ENCODE results near the gene HOXA9. TPM values are rescaled to one million over a fixed set of nuclear protein-coding genes. Genes with fewer than 3 reads are reported as not detected.

HOXA9 gene
- total and polyA plus RNA-seq, 4 donors, result 1.5 to 20.4 (median 6.2) TPM

DNA sequence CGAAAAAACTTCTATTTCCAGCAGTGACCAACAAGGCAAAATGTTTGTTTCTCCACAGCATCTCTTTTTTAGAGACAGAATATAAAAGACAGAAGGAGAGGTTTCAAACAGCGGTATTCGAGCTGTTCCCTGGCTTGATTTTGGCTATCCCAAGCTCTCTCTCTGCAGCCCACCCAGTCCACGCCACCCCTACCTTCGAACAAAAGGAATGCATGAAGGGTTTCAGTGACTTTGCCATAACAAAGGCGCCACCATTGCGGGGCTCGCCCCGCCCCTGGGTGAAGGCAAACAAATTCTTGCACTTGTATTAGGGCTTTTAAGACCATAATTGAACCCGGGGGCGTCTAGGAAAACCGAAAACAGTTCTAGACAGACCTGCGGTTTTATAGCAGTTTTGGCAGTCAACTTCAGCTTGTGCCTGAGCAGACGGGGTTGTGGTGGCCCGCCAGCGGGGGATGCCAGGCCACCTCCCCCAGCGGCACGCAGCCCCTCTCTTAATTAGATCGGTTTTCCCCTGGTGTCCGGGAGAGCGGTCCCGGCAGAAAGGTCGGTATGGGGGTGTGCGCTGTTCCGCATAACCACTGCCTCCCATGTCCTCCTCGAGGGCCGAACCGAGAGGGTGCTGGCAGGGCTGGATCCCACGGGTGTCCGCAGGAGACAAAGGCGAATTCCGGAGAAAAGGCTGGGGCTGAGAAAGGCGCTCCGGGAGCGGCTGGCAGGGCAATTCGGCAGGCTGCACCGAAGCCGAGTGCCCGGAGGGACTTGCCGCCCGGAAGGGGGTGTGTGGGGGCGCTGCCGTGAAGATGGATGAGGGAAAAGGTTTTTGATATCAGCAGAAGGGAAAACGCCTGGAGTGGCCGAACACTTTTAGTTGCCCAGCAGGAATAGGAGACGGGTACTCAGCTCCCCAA lies 22.4 kb upstream of the HOXA9 start:
- 2% methylated on average over 45 of the region's 46 CpGs for WGBS (ENCODE audit: insufficient coverage)
- no peaks in the 10 kb centered on the region for H3K9me3 ChIP-seq (ENCODE audit: control insufficient read depth, insufficient read depth, low read length)
- peak overlapping the region; percentile 24 for H3K4me3 ChIP-seq (ENCODE audit: low read depth, low read length)
- H3K27me3 ChIP-seq (ENCODE audit: control insufficient read depth, insufficient read depth, low read length), result peaks cover 100% of the 10 kb centered on the region
- H3K4me1 ChIP-seq (ENCODE audit: control insufficient read depth, insufficient read depth, low read length), result peaks cover 67% of the 10 kb centered on the region
- no peaks in the 10 kb centered on the region for H3K36me3 ChIP-seq (ENCODE audit: control insufficient read depth, insufficient read depth, low read length)
- H3K27ac ChIP-seq (ENCODE audit: low read depth, low read length), result peak overlapping the region; percentile 57
- DNase-seq (ENCODE audit: low read depth in 4 of 6, low spot score in 6 of 6), result no peak

GRCh38 chr7:27186668-27187474 lies 21.5 kb upstream of the HOXA9 start:
- H3K4me3 ChIP-seq (ENCODE audit: low read depth, low read length), result peak overlapping the region; percentile 53
- peak overlapping the region; percentile 83 for H3K27ac ChIP-seq (ENCODE audit: low read depth, low read length)
- 33% methylated on average over 1 of the region's 4 CpGs for WGBS (ENCODE audit: insufficient coverage)
- peaks cover 100% of the 10 kb centered on the region for H3K27me3 ChIP-seq (ENCODE audit: control insufficient read depth, insufficient read depth, low read length)
- peaks cover 64% of the 10 kb centered on the region for H3K4me1 ChIP-seq (ENCODE audit: control insufficient read depth, insufficient read depth, low read length)
- H3K9me3 ChIP-seq (ENCODE audit: control insufficient read depth, insufficient read depth, low read length), result no peaks in the 10 kb centered on the region
- no peaks in the 10 kb centered on the region for H3K36me3 ChIP-seq (ENCODE audit: control insufficient read depth, insufficient read depth, low read length)
- DNase-seq (ENCODE audit: low read depth in 4 of 6, low spot score in 6 of 6), result peak in 1 of 6 donors; percentile 34

GRCh38 chr7:27185854-27186667 lies 20.7 kb upstream of the HOXA9 start:
- H3K4me3 ChIP-seq (ENCODE audit: low read depth, low read length), result peak overlapping the region; percentile 53
- 6% methylated on average over 22 of the region's 24 CpGs for WGBS (ENCODE audit: insufficient coverage)
- peaks cover 99% of the 10 kb centered on the region for H3K27me3 ChIP-seq (ENCODE audit: control insufficient read depth, insufficient read depth, low read length)
- H3K4me1 ChIP-seq (ENCODE audit: control insufficient read depth, insufficient read depth, low read length), result peaks cover 62% of the 10 kb centered on the region
- no peaks in the 10 kb centered on the region for H3K36me3 ChIP-seq (ENCODE audit: control insufficient read depth, insufficient read depth, low read length)
- H3K27ac ChIP-seq (ENCODE audit: low read depth, low read length), result peak overlapping the region; percentile 83
- no peaks in the 10 kb centered on the region for H3K9me3 ChIP-seq (ENCODE audit: control insufficient read depth, insufficient read depth, low read length)
- no peak for DNase-seq (ENCODE audit: low read depth in 4 of 6, low spot score in 6 of 6)

GRCh38 chr7:27185013-27185853 lies 19.9 kb upstream of the HOXA9 start, which contains the start of gene HOXA11:
Gene HOXA11 (minus strand): TSS chr7:27185232. CDS start chr7:27185144, 88 bp downstream.
- peaks cover 99% of the 10 kb centered on the region for H3K27me3 ChIP-seq (ENCODE audit: control insufficient read depth, insufficient read depth, low read length)
- WGBS (ENCODE audit: insufficient coverage), result 4% methylated on average over 37 of the region's 43 CpGs
- H3K36me3 ChIP-seq (ENCODE audit: control insufficient read depth, insufficient read depth, low read length), result no peaks in the 10 kb centered on the region
- peak in 1 of 6 donors; percentile 53 for DNase-seq (ENCODE audit: low read depth in 4 of 6, low spot score in 6 of 6)
- no peaks in the 10 kb centered on the region for H3K9me3 ChIP-seq (ENCODE audit: control insufficient read depth, insufficient read depth, low read length)
- peak within 1 kb of the TSS; percentile 83 for H3K27ac ChIP-seq (ENCODE audit: low read depth, low read length)
- H3K4me3 ChIP-seq (ENCODE audit: low read depth, low read length), result peak within 1 kb of the TSS; percentile 53
- peaks cover 68% of the 10 kb centered on the region for H3K4me1 ChIP-seq (ENCODE audit: control insufficient read depth, insufficient read depth, low read length)

DNA sequence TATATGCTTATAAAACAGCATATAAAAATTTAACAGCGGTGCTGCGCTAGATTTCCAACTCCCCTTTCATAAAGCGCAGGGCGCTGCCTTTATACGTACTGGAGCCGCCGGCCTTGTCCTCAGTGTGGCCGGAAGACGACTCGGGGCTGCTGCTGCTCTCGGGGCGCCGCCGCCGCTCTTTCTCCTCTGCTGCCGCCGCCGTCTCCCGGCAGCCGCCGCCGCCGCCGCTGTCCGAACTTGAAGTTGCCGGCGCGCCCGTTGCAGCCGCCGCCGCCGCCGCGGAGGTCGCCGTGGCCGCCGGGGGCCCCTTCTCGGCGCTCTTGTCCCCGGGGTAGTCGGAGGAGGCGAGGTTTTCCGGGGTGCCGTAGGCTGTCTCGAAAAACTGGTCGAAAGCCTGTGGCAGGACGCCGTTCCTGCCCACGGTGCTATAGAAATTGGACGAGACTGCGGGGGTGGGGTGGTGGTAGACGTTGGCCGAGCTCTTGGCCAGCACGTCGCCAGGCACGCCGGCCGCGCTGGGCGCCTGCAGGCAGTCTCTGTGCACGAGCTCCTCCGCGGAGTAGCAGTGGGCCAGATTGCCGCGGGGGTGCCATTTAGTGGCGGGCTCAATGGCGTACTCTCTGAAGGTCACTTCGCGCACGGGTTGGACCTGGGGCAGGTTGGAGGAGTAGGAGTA lies 19.1 kb upstream of the HOXA9 start:
- H3K27me3 ChIP-seq (ENCODE audit: control insufficient read depth, insufficient read depth, low read length), result peaks cover 99% of the 10 kb centered on the region
- WGBS (ENCODE audit: insufficient coverage), result under 1% methylated on average over 72 of the region's 72 CpGs
- peak overlapping the region; percentile 81 for H3K27ac ChIP-seq (ENCODE audit: low read depth, low read length)
- H3K36me3 ChIP-seq (ENCODE audit: control insufficient read depth, insufficient read depth, low read length), result no peaks in the 10 kb centered on the region
- DNase-seq (ENCODE audit: low read depth in 4 of 6, low spot score in 6 of 6), result peak in 1 of 6 donors; percentile 58
- peaks cover 72% of the 10 kb centered on the region for H3K4me1 ChIP-seq (ENCODE audit: control insufficient read depth, insufficient read depth, low read length)
- no peaks in the 10 kb centered on the region for H3K9me3 ChIP-seq (ENCODE audit: control insufficient read depth, insufficient read depth, low read length)
- H3K4me3 ChIP-seq (ENCODE audit: low read depth, low read length), result peak overlapping the region; percentile 53

DNA sequence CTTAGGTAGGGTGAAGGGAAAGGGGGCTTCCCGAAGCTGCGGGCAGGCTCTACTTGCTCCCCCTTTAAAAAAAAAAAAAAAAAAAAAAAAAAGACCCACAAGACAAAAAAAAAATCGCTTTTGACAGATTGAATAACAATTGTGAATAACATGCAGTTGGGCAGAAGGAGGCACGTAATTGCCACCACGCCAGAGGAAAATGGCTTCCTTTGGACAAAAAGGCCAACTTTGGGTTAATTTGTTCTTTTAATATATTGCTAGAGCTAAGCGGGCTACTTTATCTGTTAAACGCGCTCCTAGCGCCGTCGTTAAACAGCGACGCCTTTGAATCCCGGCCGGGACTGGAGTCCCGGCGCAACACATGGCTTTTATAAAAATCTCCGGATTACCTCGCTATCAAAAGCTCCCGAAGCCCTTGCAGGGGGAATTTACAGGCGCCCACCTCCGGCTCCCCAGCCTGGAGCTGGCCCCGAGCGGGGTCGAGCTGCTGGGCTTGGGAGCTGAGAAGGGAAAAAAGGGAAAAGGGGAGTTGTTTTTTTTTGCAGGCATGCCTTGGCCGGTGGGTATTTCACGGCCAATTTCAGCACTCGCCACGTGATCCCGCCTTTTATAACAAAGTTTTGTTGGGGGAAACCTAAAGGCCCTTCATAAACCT lies 18.5 kb upstream of the HOXA9 start:
- peak overlapping the region; percentile 53 for H3K4me3 ChIP-seq (ENCODE audit: low read depth, low read length)
- H3K27me3 ChIP-seq (ENCODE audit: control insufficient read depth, insufficient read depth, low read length), result peaks cover 99% of the 10 kb centered on the region
- H3K27ac ChIP-seq (ENCODE audit: low read depth, low read length), result peak overlapping the region; percentile 81
- peaks cover 70% of the 10 kb centered on the region for H3K4me1 ChIP-seq (ENCODE audit: control insufficient read depth, insufficient read depth, low read length)
- H3K36me3 ChIP-seq (ENCODE audit: control insufficient read depth, insufficient read depth, low read length), result no peaks in the 10 kb centered on the region
- peak in 1 of 6 donors; percentile 60 for DNase-seq (ENCODE audit: low read depth in 4 of 6, low spot score in 6 of 6)
- no peaks in the 10 kb centered on the region for H3K9me3 ChIP-seq (ENCODE audit: control insufficient read depth, insufficient read depth, low read length)
- WGBS (ENCODE audit: insufficient coverage), result 3% methylated on average over 19 of the region's 30 CpGs

- Histone ChIP-seq H3K27me3 (ENCODE audit: control insufficient read depth, insufficient read depth, low read length) (peaks cover 99% of the 10 kb centered on the region), H3K4me3 (ENCODE audit: low read depth, low read length) (peak overlapping the region; percentile 53), H3K4me1 (ENCODE audit: control insufficient read depth, insufficient read depth, low read length) (peaks cover 62% of the 10 kb centered on the region), H3K36me3 (ENCODE audit: control insufficient read depth, insufficient read depth, low read length) (no peaks in the 10 kb centered on the region), H3K9me3 (ENCODE audit: control insufficient read depth, insufficient read depth, low read length) (no peaks in the 10 kb centered on the region), H3K27ac (ENCODE audit: low read depth, low read length) (peak overlapping the region; percentile 81)
- 6% methylated on average over 34 of the region's 39 CpGs for WGBS (ENCODE audit: insufficient coverage)
- DNase-seq (ENCODE audit: low read depth in 4 of 6, low spot score in 6 of 6), result no peak
Observed at GRCh38 chr7:27182861-27183681, 17.7 kb upstream of the HOXA9 start.

Data from spinal cord (tissue), 10 donors.